ENCODE data around the gene CTNND2.

Gene CTNND2

GRCh38 chr5:11302663-11303062 lies 601.6 kb downstream of the CTNND2 start:
- no peak for DNase-seq
- H3K9me3 ChIP-seq (ENCODE audit: insufficient read depth, low read length, severe bottlenecking) = no peaks in the 10 kb centered on the region
- no peak overlapping the region for H3K4me2 ChIP-seq (ENCODE audit: insufficient read depth, low read length)
- H3K9ac ChIP-seq (ENCODE audit: low read depth, low read length) = no peak overlapping the region
- H3K27ac ChIP-seq (ENCODE audit: low read length) = no peak overlapping the region
- no peaks in the 10 kb centered on the region for H3K36me3 ChIP-seq (ENCODE audit: insufficient read depth, low read length)
- H3K4me3 ChIP-seq (ENCODE audit: low read depth in 1 of 2, low read length in 2 of 2) = no peak overlapping the region
- no peak for ATAC-seq (ENCODE audit: insufficient read depth, low read depth)
- no peaks in the 10 kb centered on the region for H3K4me1 ChIP-seq (ENCODE audit: insufficient read depth, low read length)
- no peak for TF ChIP-seq EZH2 (IDR thresholded peaks at IDR 0.05; ENCODE audit: borderline replicate concordance, low read depth, low read length, severe bottlenecking)
- no peak for TF ChIP-seq CTCF (IDR thresholded peaks at IDR 0.05; ENCODE audit: borderline replicate concordance, extremely low read depth, low read length, poor library complexity, severe bottlenecking)
- H3K27me3 ChIP-seq (ENCODE audit: insufficient read depth, low read length, poor library complexity) = no peaks in the 10 kb centered on the region
- H3K79me2 ChIP-seq (ENCODE audit: insufficient read depth, low read length) = no peaks in the 10 kb centered on the region
- H4K20me1 ChIP-seq (ENCODE audit: insufficient read depth, low read length) = no peaks in the 10 kb centered on the region
- no peak overlapping the region for H2AFZ ChIP-seq (ENCODE audit: low read depth, low read length)

- H3K36me3 ChIP-seq (ENCODE audit: insufficient read depth, low read length) = no peaks in the 10 kb centered on the region
- H2AFZ ChIP-seq (ENCODE audit: low read depth, low read length) = no peak overlapping the region
- no peak overlapping the region for H3K27ac ChIP-seq (ENCODE audit: low read length)
- no peak overlapping the region for H3K4me2 ChIP-seq (ENCODE audit: insufficient read depth, low read length)
- no peaks in the 10 kb centered on the region for H3K4me1 ChIP-seq (ENCODE audit: insufficient read depth, low read length)
- H3K27me3 ChIP-seq (ENCODE audit: insufficient read depth, low read length, poor library complexity) = no peaks in the 10 kb centered on the region
- TF ChIP-seq EZH2 (IDR thresholded peaks at IDR 0.05; ENCODE audit: borderline replicate concordance, low read depth, low read length, severe bottlenecking) (no peak), CTCF (IDR thresholded peaks at IDR 0.05; ENCODE audit: borderline replicate concordance, extremely low read depth, low read length, poor library complexity, severe bottlenecking) (no peak)
- DNase-seq (no peak), ATAC-seq (ENCODE audit: insufficient read depth, low read depth) (no peak)
- no peaks in the 10 kb centered on the region for H4K20me1 ChIP-seq (ENCODE audit: insufficient read depth, low read length)
- H3K9me3 ChIP-seq (ENCODE audit: insufficient read depth, low read length, severe bottlenecking) = no peaks in the 10 kb centered on the region
- H3K4me3 ChIP-seq (ENCODE audit: low read depth in 1 of 2, low read length in 2 of 2) = no peak overlapping the region
- no peaks in the 10 kb centered on the region for H3K79me2 ChIP-seq (ENCODE audit: insufficient read depth, low read length)
- no peak overlapping the region for H3K9ac ChIP-seq (ENCODE audit: low read depth, low read length)
Measured at GRCh38 chr5:11301171-11301570, 603.1 kb downstream of the CTNND2 start.

- Histone ChIP-seq H3K9me3 (ENCODE audit: insufficient read depth, low read length, severe bottlenecking) (no peaks in the 10 kb centered on the region), H3K27me3 (ENCODE audit: insufficient read depth, low read length, poor library complexity) (no peaks in the 10 kb centered on the region), H4K20me1 (ENCODE audit: insufficient read depth, low read length) (no peaks in the 10 kb centered on the region), H3K4me3 (ENCODE audit: low read depth in 1 of 2, low read length in 2 of 2) (no peak overlapping the region), H3K4me2 (ENCODE audit: insufficient read depth, low read length) (no peak overlapping the region), H3K9ac (ENCODE audit: low read depth, low read length) (no peak overlapping the region), H2AFZ (ENCODE audit: low read depth, low read length) (no peak overlapping the region), H3K27ac (ENCODE audit: low read length) (no peak overlapping the region), H3K36me3 (ENCODE audit: insufficient read depth, low read length) (no peaks in the 10 kb centered on the region), H3K79me2 (ENCODE audit: insufficient read depth, low read length) (no peaks in the 10 kb centered on the region), H3K4me1 (ENCODE audit: insufficient read depth, low read length) (no peaks in the 10 kb centered on the region)
- DNase-seq (no peak), ATAC-seq (ENCODE audit: insufficient read depth, low read depth) (no peak)
- TF ChIP-seq CTCF (IDR thresholded peaks at IDR 0.05; ENCODE audit: borderline replicate concordance, extremely low read depth, low read length, poor library complexity, severe bottlenecking) (no peak), EZH2 (IDR thresholded peaks at IDR 0.05; ENCODE audit: borderline replicate concordance, low read depth, low read length, severe bottlenecking) (no peak)
Measured at GRCh38 chr5:11300736-11301135, 603.5 kb downstream of the CTNND2 start.

- no peaks in the 10 kb centered on the region for H3K36me3 ChIP-seq (ENCODE audit: insufficient read depth, low read length)
- H3K9me3 ChIP-seq (ENCODE audit: insufficient read depth, low read length, severe bottlenecking) = no peaks in the 10 kb centered on the region
- H3K27me3 ChIP-seq (ENCODE audit: insufficient read depth, low read length, poor library complexity) = no peaks in the 10 kb centered on the region
- ATAC-seq (ENCODE audit: insufficient read depth, low read depth) (no peak), DNase-seq (no peak)
- no peak overlapping the region for H3K4me3 ChIP-seq (ENCODE audit: low read depth in 1 of 2, low read length in 2 of 2)
- no peaks in the 10 kb centered on the region for H3K79me2 ChIP-seq (ENCODE audit: insufficient read depth, low read length)
- no peak overlapping the region for H3K27ac ChIP-seq (ENCODE audit: low read length)
- no peak overlapping the region for H3K4me2 ChIP-seq (ENCODE audit: insufficient read depth, low read length)
- H3K9ac ChIP-seq (ENCODE audit: low read depth, low read length) = no peak overlapping the region
- H3K4me1 ChIP-seq (ENCODE audit: insufficient read depth, low read length) = no peaks in the 10 kb centered on the region
- no peaks in the 10 kb centered on the region for H4K20me1 ChIP-seq (ENCODE audit: insufficient read depth, low read length)
- H2AFZ ChIP-seq (ENCODE audit: low read depth, low read length) = no peak overlapping the region
- TF ChIP-seq CTCF (IDR thresholded peaks at IDR 0.05; ENCODE audit: borderline replicate concordance, extremely low read depth, low read length, poor library complexity, severe bottlenecking) (no peak), EZH2 (IDR thresholded peaks at IDR 0.05; ENCODE audit: borderline replicate concordance, low read depth, low read length, severe bottlenecking) (no peak)
Measured at GRCh38 chr5:11298877-11299276, 605.4 kb downstream of the CTNND2 start.

Measured in DND-41 (cell line).